HepG2 (cell line): ENCODE results near the gene FBXO10. TPM values are rescaled to one million over a fixed set of nuclear protein-coding genes. Genes with fewer than 3 reads are reported as not detected.
A peak's percentile ranks its signal among the peaks of the same experiment; 100 is the strongest.

Source experiments
- ATAC-seq: fragments of 200-7000 bp; cut with Tn5 transposase; 3 replicates; pipeline ENCODE4 v1.9.1; 2020; ENCODE audit warnings: mild to moderate bottlenecking, moderate library complexity
- BruUV-seq: library from RNA; stranded (reverse); fragments of 400-500 nt; replicated peaks from 2 replicates; lab custom pipeline; 2021; lab: Mats Ljungman, UMichigan
- CTCF ChIA-PET: fragments of 300-600 bp; formaldehyde crosslinking; extraction: SDS; loops from one replicate; lab custom pipeline; 2021; ENCODE audit warnings: low total read pairs, inconsistent platforms, low intra/inter-chr PET ratio; lab: Yijun Ruan, JAX
- POLR2A ChIA-PET: fragments of 350-600 bp; sonication (Branson Sonifier 250); formaldehyde crosslinking; loops from one replicate; lab custom pipeline; 2020; ENCODE audit warnings: antibody characterized with exemption, inconsistent platforms; lab: Yijun Ruan, JAX
- DNase-seq: peaks from one replicate; pipeline ENCODE4 v3.0.0-alpha.2; 2015; ENCODE audit warnings: low spot score
- FAIRE-seq: peaks from 3 replicates; lab custom pipeline; 2011; peaks lifted over from hg19 to GRCh38; lab: Jason Lieb, UNC
- H2AFZ ChIP-seq: one replicate; pipeline ENCODE4 v1.6.1; 2011; ENCODE audit warnings: low read length, inconsistent platforms
- H3K27ac ChIP-seq: fragments of 300-600 bp; 3 replicates; pipeline ENCODE4 v1.8.0; 2011; ENCODE audit warnings: mixed run types, mild to moderate bottlenecking, mixed read lengths, low read length, inconsistent platforms; ENCODE audit not compliant: insufficient read depth; ENCODE audit errors: extremely low read length
- H3K27me3 ChIP-seq, 2 experiments: fragments of 200-600 bp in 1 of 2; 2 replicates in 1 of 2; 3 replicates in 1 of 2; pipeline versions ENCODE4 v1.6.0 to v1.8.0; 2011; ENCODE audit warnings: low read length in 2 of 2, mild to moderate bottlenecking in 2 of 2, moderate library complexity in 2 of 2, inconsistent platforms in 1 of 2; ENCODE audit not compliant: insufficient read depth in 2 of 2, control insufficient read depth in 1 of 2
- H3K36me3 ChIP-seq, 2 experiments: fragments of 200-600 bp in 1 of 2; replicated peaks in 1 of 2; 2 replicates in 1 of 2; 3 replicates in 1 of 2; pipeline versions ENCODE4 v1.5.1 to v1.8.0; 2011; ENCODE audit warnings: low read length in 2 of 2, inconsistent platforms in 1 of 2; ENCODE audit not compliant: insufficient read depth in 2 of 2, control insufficient read depth in 1 of 2
- H3K4me1 ChIP-seq: 2 replicates; pipeline ENCODE4 v1.5.1; 2012; ENCODE audit warnings: low read length, inconsistent platforms; ENCODE audit not compliant: insufficient read depth
- H3K4me2 ChIP-seq: 2 replicates; pipeline ENCODE4 v1.6.0; 2011; ENCODE audit warnings: low read depth, low read length, inconsistent platforms
- H3K4me3 ChIP-seq, 3 experiments: fragments of 200-600 bp in 1 of 3; sonication (generic), shearing (Covaris generic) in 1 of 3; replicated peaks in 1 of 3; 2 replicates each; pipeline ENCODE4 v1.5.1; 2011 to 2016; ENCODE audit warnings: low read length in 3 of 3, inconsistent platforms in 2 of 3, low read depth in 2 of 3, mild to moderate bottlenecking in 2 of 3, control low read depth in 1 of 3, mixed read lengths in 1 of 3; ENCODE audit not compliant: insufficient read depth in 1 of 3
- H3K79me2 ChIP-seq: one replicate; pipeline ENCODE4 v1.6.1; 2011; ENCODE audit warnings: low read length, inconsistent platforms; ENCODE audit not compliant: insufficient read depth
- H3K9ac ChIP-seq: 2 replicates; pipeline ENCODE4 v1.6.0; 2011; ENCODE audit warnings: mild to moderate bottlenecking, low read depth, low read length, inconsistent platforms; ENCODE audit not compliant: insufficient read depth
- H3K9me3 ChIP-seq: 2 replicates; pipeline ENCODE4 v1.5.1; 2012; ENCODE audit warnings: mild to moderate bottlenecking, low read length
- H4K20me1 ChIP-seq: 2 replicates; pipeline ENCODE4 v1.6.0; 2011; ENCODE audit warnings: inconsistent platforms, mild to moderate bottlenecking, low read length, moderate library complexity; ENCODE audit not compliant: insufficient read depth
- ATF1 ChIP-seq: IDR thresholded peaks from 2 replicates; pipeline ENCODE4 v1.6.1; 2016; ENCODE audit warnings: mild to moderate bottlenecking, control low read depth
- PHF8 ChIP-seq: sonication (generic); formaldehyde crosslinking; IDR thresholded peaks from 2 replicates; pipeline ENCODE4 v1.5.0; 2020; ENCODE audit warnings: missing genetic modification reagents
- RBM39 ChIP-seq: fragments of 200-400 bp; formaldehyde crosslinking; IDR thresholded peaks from one replicate; pipeline ENCODE4 v1.6.1; 2018; ENCODE audit warnings: antibody characterized with exemption, mild to moderate bottlenecking, low read depth, low read length; ENCODE audit not compliant: poor library complexity, severe bottlenecking
- ZNF121 ChIP-seq: sonication (generic); formaldehyde crosslinking; IDR thresholded peaks from 2 replicates; pipeline ENCODE4 v1.5.0; 2020; ENCODE audit warnings: mild to moderate bottlenecking, missing genetic modification reagents
- WGBS: methylation state at CpG from one replicate; pipeline ENCODE4 v1.1.6; 2017; ENCODE audit warnings: low lambda C conversion rate; 5-methylcytosine and 5-hydroxymethylcytosine counted together
- in situ Hi-C: cut with HindIII; loops from 2 replicates; pipeline ENCODE4 v1.10.0; 2017; ENCODE audit warnings: low pct_unique_long_range_greater_than_20kb; ENCODE audit not compliant: extremely low pct_ligation_motif_present
- intact Hi-C: fragments of 100-400 bp; cut with micrococcal nuclease; formaldehyde crosslinking; loops from one replicate; pipeline ENCODE4 v1.10.0; 2022; ENCODE audit not compliant: unreplicated experiment
- polyA plus RNA-seq, 8 experiments: library from polyadenylated mRNA; depleted of rRNA in 3 of 8; stranded (reverse) in 7 of 8; unstranded in 1 of 8; fragments of >200 nt; fragmentation: Illumina TruSeq in 4 of 8; extraction: Trizol in 4 of 8; gene quantifications; 2 replicates each; pipeline versions ENCODE4 v1.2.1 to v1.2.3, GENCODE V29; 2011 to 2016; ENCODE audit warnings: low read depth in 4 of 8, missing spikeins in 1 of 8, mixed read lengths in 1 of 8; ENCODE audit not compliant: insufficient read depth in 1 of 8
- total RNA-seq, 5 experiments: library from RNA; depleted of rRNA; stranded (reverse); fragments of >200 nt; fragmentation: Illumina TruSeq; extraction: Trizol; gene quantifications; 2 replicates each; pipeline ENCODE4 v1.2.3, GENCODE V29; 2016; ENCODE audit warnings: low read depth in 1 of 5
- TF ChIP-seq, protein P1 (sequence below): sonication (generic); formaldehyde crosslinking; conservative IDR thresholded peaks from 2 replicates; pipeline ENCODE4 v1.4.0; 2020; ENCODE audit warnings: missing genetic modification reagents

The FBXO10 gene
- total and polyA plus RNA-seq, 2 of the 13 experiments (the other 11 are each of a cell fraction or from before 2014, with no cell fraction given) = 3.1 to 5.1 TPM

DNA sequence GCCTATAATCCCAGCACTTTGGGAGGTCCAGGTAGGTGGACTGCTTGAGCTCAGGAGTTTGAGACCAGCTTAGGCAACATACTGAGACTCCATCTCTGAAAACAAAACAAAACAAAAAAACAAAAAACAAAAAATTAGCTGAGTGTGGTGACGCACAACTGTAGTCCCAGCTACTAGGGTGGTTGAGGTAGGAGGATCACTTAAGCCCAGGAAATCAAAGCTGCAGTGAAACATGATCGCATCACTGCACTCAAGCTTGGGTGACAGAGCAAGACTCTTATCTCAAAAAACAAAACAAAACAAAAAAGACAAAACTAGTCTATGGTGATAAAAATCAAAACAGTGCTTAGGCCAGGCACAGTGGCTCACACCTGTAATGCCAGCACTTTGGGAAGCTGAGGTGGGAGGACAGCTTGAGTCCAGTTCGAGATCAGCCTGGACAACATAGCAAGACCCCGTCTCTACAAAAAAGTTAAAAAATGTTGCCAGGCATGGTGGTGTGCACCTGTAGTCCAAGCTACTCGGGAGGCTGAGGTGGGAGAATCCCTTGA, 28.8 kb downstream of the FBXO10 start:
- Histone ChIP-seq H3K27ac (no peak overlapping the region), H3K79me2 (no peaks in the 10 kb centered on the region), H3K9ac (no peak overlapping the region), H3K4me2 (no peak overlapping the region), H3K4me3 (no peak overlapping the region), H2AFZ (no peak overlapping the region), H3K4me1 (no peaks in the 10 kb centered on the region), H4K20me1 (no peaks in the 10 kb centered on the region), H3K9me3 (no peaks in the 10 kb centered on the region), H3K27me3 (no peaks in the 10 kb centered on the region), H3K36me3 (no peaks in the 10 kb centered on the region)
- BruUV-seq = no TSS peak
- ChIA-PET POLR2A (no interaction called here), CTCF (no interaction called here)
- FAIRE-seq = no peak
- no peak for DNase-seq
- intact Hi-C loops = no loop called here
- no peak for ATAC-seq
- TF ChIP-seq ZNF121 (CRISPR knock-in tag) = peak; percentile 47; the same call in 1 of the 2 replicates
- TF ChIP-seq, protein P1, sequence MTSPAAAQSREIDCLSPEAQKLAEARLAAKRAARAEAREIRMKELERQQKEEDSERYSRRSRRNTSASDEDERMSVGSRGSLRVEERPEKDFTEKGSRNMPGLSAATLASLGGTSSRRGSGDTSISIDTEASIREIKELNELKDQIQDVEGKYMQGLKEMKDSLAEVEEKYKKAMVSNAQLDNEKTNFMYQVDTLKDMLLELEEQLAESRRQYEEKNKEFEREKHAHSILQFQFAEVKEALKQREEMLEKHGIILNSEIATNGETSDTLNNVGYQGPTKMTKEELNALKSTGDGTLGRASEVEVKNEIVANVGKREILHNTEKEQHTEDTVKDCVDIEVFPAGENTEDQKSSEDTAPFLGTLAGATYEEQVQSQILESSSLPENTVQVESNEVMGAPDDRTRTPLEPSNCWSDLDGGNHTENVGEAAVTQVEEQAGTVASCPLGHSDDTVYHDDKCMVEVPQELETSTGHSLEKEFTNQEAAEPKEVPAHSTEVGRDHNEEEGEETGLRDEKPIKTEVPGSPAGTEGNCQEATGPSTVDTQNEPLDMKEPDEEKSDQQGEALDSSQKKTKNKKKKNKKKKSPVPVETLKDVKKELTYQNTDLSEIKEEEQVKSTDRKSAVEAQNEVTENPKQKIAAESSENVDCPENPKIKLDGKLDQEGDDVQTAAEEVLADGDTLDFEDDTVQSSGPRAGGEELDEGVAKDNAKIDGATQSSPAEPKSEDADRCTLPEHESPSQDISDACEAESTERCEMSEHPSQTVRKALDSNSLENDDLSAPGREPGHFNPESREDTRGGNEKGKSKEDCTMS (CRISPR knock-in tag) = no peak
- in situ Hi-C loops = no loop called here
- WGBS = 86% methylated on average over 5 of the region's 5 CpGs

DNA sequence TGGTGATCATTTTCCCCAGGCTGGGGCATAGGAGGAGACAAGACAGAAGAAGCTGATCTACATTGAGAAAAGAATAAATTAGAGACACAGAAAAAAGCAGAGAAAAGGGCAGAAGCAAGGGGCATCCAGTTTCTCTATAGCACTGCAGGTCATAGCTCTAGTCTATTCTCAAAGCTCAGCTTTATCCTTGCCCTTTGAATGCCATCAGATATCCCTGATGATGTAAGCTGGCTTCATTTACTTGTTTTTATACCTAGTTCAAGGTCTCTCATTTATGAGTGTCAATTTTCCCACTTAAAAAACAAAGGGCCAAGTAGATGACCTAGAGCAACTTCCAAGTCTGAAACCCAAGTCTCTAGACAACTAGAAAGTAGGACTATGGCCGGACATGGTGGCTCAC, 32.7 kb downstream of the FBXO10 start:
- 80% methylated on average over 1 of the region's 1 CpG for WGBS

More for the DNA sequence above, 32.7 kb downstream of the FBXO10 start:
- no peaks in the 10 kb centered on the region for H3K4me1 ChIP-seq
- no TSS peak for BruUV-seq
- H3K27ac ChIP-seq = no peak overlapping the region
- H3K9ac ChIP-seq = no peak overlapping the region
- in situ Hi-C loops = no loop called here
- no peaks in the 10 kb centered on the region for H3K9me3 ChIP-seq
- ChIA-PET CTCF (no interaction called here), POLR2A (no interaction called here)
- no peak overlapping the region for H3K4me2 ChIP-seq
- H4K20me1 ChIP-seq = no peaks in the 10 kb centered on the region
- H2AFZ ChIP-seq = no peak overlapping the region
- no peaks in the 10 kb centered on the region for H3K79me2 ChIP-seq
- ATAC-seq (no peak), FAIRE-seq (no peak), DNase-seq (no peak)
- no peak overlapping the region for H3K4me3 ChIP-seq
- intact Hi-C loops = no loop called here
- H3K36me3 ChIP-seq = no peaks in the 10 kb centered on the region; a peak in 1 of 5 replicates
- no peaks in the 10 kb centered on the region for H3K27me3 ChIP-seq
- TF ChIP-seq RBM39 = no peak
- no peak for TF ChIP-seq PHF8 (CRISPR knock-in tag)
- no peak for TF ChIP-seq ATF1 (CRISPR knock-in tag)
